Neural cell (in vitro differentiated cells): ENCODE data around the gene INPP5A. TPM values are rescaled to one million over a fixed set of nuclear protein-coding genes. Genes with fewer than 3 reads are reported as not detected.

Source experiments
- H2AFZ ChIP-seq: fragments of 200-600, 300-800 bp; sonication (generic), shearing (Covaris generic); 2 replicates; pipeline ENCODE4 v1.6.0; 2014; ENCODE audit warnings: low read depth, mild to moderate bottlenecking, antibody characterized with exemption, low read length, moderate library complexity
- H3F3A ChIP-seq: fragments of 200-600 bp; shearing (Covaris generic); 2 replicates; pipeline ENCODE4 v1.6.1; 2016; ENCODE audit warnings: mild to moderate bottlenecking, moderate library complexity, mixed read lengths, antibody characterized with exemption, low read length; ENCODE audit not compliant: insufficient read depth, poor library complexity, severe bottlenecking
- H3K27ac ChIP-seq: fragments of 200-600, 300-800 bp; sonication (generic), shearing (Covaris generic); 2 replicates; pipeline ENCODE4 v1.5.1; 2014; ENCODE audit warnings: mild to moderate bottlenecking, low read length, moderate library complexity
- H3K27me3 ChIP-seq: fragments of 300-800, 200-600 bp; sonication (generic), shearing (Covaris generic); 2 replicates; pipeline ENCODE4 v1.6.0; 2014; ENCODE audit warnings: mild to moderate bottlenecking, low read depth, low read length, moderate library complexity; ENCODE audit not compliant: insufficient read depth
- H3K36me3 ChIP-seq: fragments of 300-800, 200-600 bp; sonication (generic), shearing (Covaris generic); 2 replicates; pipeline ENCODE4 v1.5.1; 2014; ENCODE audit warnings: mild to moderate bottlenecking, antibody characterized with exemption, low read length, moderate library complexity; ENCODE audit not compliant: insufficient read depth
- H3K4me2 ChIP-seq: fragments of 300-800, 200-600 bp; sonication (generic), shearing (Covaris generic); 2 replicates; pipeline ENCODE4 v1.6.0; 2014; ENCODE audit warnings: mild to moderate bottlenecking, low read length
- H3K4me3 ChIP-seq: fragments of 300-800, 200-600 bp; sonication (generic), shearing (Covaris generic); 2 replicates; pipeline ENCODE4 v1.5.1; 2014; ENCODE audit warnings: mild to moderate bottlenecking, low read length, moderate library complexity
- H3K79me2 ChIP-seq: fragments of 200-600 bp; shearing (Covaris generic); replicated peaks from 2 replicates; pipeline ENCODE4 v1.6.0; 2014; ENCODE audit warnings: mild to moderate bottlenecking, low read length, moderate library complexity; ENCODE audit not compliant: insufficient read depth
- H3K9ac ChIP-seq: fragments of 300-800, 200-600 bp; sonication (generic), shearing (Covaris generic); 2 replicates; pipeline ENCODE4 v1.6.1; 2016; ENCODE audit warnings: mild to moderate bottlenecking, low read length, mixed read lengths
- H3K9me2 ChIP-seq: fragments of 200-600 bp; shearing (Covaris generic); 2 replicates; pipeline ENCODE4 v1.6.1; 2016; ENCODE audit warnings: mild to moderate bottlenecking, low read length, mixed read lengths; ENCODE audit not compliant: insufficient read depth
- H3K9me3 ChIP-seq: fragments of 200-600, 300-800 bp; sonication (generic), shearing (Covaris generic); 2 replicates; pipeline ENCODE4 v1.6.1; 2016; ENCODE audit warnings: mild to moderate bottlenecking, mixed run types, low read length, moderate library complexity, mixed read lengths
- H4K20me1 ChIP-seq: fragments of 200-600 bp; shearing (Covaris generic); 2 replicates; pipeline ENCODE4 v1.6.1; 2016; ENCODE audit warnings: mild to moderate bottlenecking, mixed run types; ENCODE audit not compliant: insufficient read depth
- EP300 ChIP-seq: fragments of 450-650 bp; conservative IDR thresholded peaks from 2 replicates; pipeline ENCODE4 v1.6.1; 2014; ENCODE audit warnings: antibody characterized with exemption, mild to moderate bottlenecking, moderate library complexity; ENCODE audit not compliant: poor library complexity, severe bottlenecking
- EZH2 ChIP-seq: fragments of 200-600, 300-800 bp; shearing (Covaris generic), sonication (generic); IDR thresholded peaks from 2 replicates; pipeline ENCODE4 v1.6.1; 2014; ENCODE audit warnings: antibody characterized with exemption, low read length, borderline replicate concordance, mild to moderate bottlenecking; ENCODE audit not compliant: insufficient read depth, poor library complexity, severe bottlenecking
- MXI1 ChIP-seq: fragments of 450-650 bp; conservative IDR thresholded peaks from 2 replicates; pipeline ENCODE4 v1.6.1; 2014; ENCODE audit warnings: antibody characterized with exemption, mild to moderate bottlenecking; ENCODE audit not compliant: poor library complexity, severe bottlenecking
- POLR2AphosphoS5 ChIP-seq: IDR thresholded peaks from 2 replicates; pipeline ENCODE4 v1.6.1; 2012
- RAD21 ChIP-seq: fragments of 450-650 bp; conservative IDR thresholded peaks from 2 replicates; pipeline ENCODE4 v1.6.1; 2014; ENCODE audit warnings: antibody characterized with exemption, mild to moderate bottlenecking, moderate library complexity
- SMC3 ChIP-seq: fragments of 450-650 bp; conservative IDR thresholded peaks from 2 replicates; pipeline ENCODE4 v1.6.1; 2014; ENCODE audit warnings: antibody characterized with exemption, mild to moderate bottlenecking, moderate library complexity; ENCODE audit not compliant: poor library complexity
- TAF1 ChIP-seq: IDR thresholded peaks from 2 replicates; pipeline ENCODE4 v1.6.1; 2012; ENCODE audit warnings: low read depth
- polyA plus RNA-seq: library from polyadenylated mRNA; depleted of rRNA; stranded (reverse); fragments of >200 nt; gene quantifications from 2 replicates; pipeline ENCODE4 v1.2.3, GENCODE V29; 2014
- TF ChIP-seq, protein P1 (sequence below): IDR thresholded peaks from 2 replicates; pipeline ENCODE4 v1.6.1; 2012; ENCODE audit warnings: borderline replicate concordance
- TF ChIP-seq, protein P2 (sequence below): fragments of 450-650 bp; IDR thresholded peaks from 2 replicates; pipeline ENCODE4 v1.5.1; 2014; ENCODE audit warnings: antibody characterized with exemption, mild to moderate bottlenecking, moderate library complexity; ENCODE audit not compliant: poor library complexity, severe bottlenecking

INPP5A gene
- polyA plus RNA-seq, 1 donor from 2014 or later = 48.8 TPM

DNA sequence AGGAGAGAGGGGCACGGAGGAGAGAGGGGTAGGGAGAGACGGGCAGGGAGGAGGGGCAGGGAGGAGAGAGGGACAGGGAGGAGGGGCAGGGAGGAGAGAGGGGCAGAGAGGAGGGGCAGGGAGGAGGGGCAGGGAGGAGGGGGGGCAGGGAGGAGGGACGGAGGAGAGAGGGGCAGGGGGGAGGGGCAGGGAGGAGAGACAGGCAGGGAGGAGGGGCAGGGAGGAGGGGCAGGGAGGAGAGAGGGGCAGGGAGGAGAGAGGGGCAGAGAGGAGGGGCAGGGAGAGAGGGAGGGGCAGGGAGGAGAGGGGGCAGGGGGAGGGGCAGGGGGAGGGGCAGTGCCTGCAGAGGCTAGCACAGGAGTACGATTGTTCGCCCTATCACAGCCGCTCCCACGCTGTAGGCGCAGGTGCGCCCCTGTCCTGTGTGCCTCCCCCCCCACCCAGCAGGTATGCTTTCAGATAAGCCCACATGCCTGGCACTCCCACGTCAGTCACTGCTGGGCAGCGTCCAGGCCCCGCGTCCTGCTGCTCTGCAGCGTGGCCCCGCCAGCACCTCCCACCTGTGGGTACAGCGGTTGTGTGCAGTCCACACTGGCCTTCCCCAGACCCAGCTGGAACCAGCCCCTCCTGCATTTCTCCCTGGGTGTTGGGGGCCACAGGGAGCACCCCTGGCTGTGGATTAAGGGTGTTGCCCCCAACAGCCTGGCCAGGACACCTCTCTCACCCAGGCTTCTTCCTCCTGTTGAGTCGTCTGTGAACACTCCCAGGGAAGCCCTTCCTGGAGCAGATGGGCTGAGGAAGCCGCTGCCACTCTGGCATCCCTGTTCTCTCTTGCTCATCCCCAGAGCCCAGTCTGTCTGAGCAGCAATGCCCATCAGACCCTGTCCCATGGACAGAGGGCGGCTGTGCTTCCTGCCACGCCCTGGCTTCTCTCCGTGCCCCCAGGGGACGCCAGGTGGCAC is 237.6 kb downstream of the INPP5A start:
- Histone ChIP-seq H3K79me2 (no peaks in the 10 kb centered on the region), H3K9me2 (no peaks in the 10 kb centered on the region), H3F3A (no peaks in the 10 kb centered on the region), H3K4me3 (no peak overlapping the region), H3K9me3 (no peaks in the 10 kb centered on the region), H3K27me3 (no peaks in the 10 kb centered on the region), H3K36me3 (no peaks in the 10 kb centered on the region), H4K20me1 (no peaks in the 10 kb centered on the region), H3K4me2 (no peak overlapping the region), H2AFZ (no peak overlapping the region), H3K9ac (no peak overlapping the region), H3K27ac (no peak overlapping the region)
- TF ChIP-seq MXI1 = no peak
- no peak for TF ChIP-seq EZH2
- no peak for TF ChIP-seq EP300
- TF ChIP-seq SMC3 = no peak
- no peak for TF ChIP-seq TAF1
- TF ChIP-seq POLR2AphosphoS5 = no peak
- no peak for TF ChIP-seq RAD21
- TF ChIP-seq, protein P1, sequence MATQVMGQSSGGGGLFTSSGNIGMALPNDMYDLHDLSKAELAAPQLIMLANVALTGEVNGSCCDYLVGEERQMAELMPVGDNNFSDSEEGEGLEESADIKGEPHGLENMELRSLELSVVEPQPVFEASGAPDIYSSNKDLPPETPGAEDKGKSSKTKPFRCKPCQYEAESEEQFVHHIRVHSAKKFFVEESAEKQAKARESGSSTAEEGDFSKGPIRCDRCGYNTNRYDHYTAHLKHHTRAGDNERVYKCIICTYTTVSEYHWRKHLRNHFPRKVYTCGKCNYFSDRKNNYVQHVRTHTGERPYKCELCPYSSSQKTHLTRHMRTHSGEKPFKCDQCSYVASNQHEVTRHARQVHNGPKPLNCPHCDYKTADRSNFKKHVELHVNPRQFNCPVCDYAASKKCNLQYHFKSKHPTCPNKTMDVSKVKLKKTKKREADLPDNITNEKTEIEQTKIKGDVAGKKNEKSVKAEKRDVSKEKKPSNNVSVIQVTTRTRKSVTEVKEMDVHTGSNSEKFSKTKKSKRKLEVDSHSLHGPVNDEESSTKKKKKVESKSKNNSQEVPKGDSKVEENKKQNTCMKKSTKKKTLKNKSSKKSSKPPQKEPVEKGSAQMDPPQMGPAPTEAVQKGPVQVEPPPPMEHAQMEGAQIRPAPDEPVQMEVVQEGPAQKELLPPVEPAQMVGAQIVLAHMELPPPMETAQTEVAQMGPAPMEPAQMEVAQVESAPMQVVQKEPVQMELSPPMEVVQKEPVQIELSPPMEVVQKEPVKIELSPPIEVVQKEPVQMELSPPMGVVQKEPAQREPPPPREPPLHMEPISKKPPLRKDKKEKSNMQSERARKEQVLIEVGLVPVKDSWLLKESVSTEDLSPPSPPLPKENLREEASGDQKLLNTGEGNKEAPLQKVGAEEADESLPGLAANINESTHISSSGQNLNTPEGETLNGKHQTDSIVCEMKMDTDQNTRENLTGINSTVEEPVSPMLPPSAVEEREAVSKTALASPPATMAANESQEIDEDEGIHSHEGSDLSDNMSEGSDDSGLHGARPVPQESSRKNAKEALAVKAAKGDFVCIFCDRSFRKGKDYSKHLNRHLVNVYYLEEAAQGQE = no peak
- TF ChIP-seq, protein P2, sequence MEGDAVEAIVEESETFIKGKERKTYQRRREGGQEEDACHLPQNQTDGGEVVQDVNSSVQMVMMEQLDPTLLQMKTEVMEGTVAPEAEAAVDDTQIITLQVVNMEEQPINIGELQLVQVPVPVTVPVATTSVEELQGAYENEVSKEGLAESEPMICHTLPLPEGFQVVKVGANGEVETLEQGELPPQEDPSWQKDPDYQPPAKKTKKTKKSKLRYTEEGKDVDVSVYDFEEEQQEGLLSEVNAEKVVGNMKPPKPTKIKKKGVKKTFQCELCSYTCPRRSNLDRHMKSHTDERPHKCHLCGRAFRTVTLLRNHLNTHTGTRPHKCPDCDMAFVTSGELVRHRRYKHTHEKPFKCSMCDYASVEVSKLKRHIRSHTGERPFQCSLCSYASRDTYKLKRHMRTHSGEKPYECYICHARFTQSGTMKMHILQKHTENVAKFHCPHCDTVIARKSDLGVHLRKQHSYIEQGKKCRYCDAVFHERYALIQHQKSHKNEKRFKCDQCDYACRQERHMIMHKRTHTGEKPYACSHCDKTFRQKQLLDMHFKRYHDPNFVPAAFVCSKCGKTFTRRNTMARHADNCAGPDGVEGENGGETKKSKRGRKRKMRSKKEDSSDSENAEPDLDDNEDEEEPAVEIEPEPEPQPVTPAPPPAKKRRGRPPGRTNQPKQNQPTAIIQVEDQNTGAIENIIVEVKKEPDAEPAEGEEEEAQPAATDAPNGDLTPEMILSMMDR = no peak

DNA sequence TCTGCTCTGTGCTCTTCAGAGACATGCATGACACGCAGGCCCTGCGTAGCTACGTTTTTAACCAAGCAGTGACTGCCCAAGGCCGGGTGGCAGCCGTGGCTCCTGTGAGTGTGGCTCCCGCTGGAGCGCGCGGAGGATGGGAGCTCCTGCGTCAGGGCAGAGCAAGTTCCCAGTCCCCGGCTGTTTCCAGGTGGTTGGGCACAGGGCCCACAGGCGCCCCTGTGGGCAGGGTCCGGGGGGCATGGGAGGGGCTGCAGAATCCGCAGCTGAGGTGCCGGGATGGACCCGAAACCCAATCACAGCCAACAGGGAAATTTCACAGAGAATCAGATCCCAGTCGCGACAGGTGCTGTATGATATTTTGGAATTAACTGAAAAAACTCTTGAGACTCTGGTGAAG is 238.6 kb downstream of the INPP5A start:
- Histone ChIP-seq H3K36me3 (no peaks in the 10 kb centered on the region), H3K79me2 (no peaks in the 10 kb centered on the region), H3K4me2 (no peak overlapping the region), H2AFZ (no peak overlapping the region), H3K9ac (no peak overlapping the region), H4K20me1 (no peaks in the 10 kb centered on the region), H3K9me2 (no peaks in the 10 kb centered on the region), H3K9me3 (no peaks in the 10 kb centered on the region), H3K4me3 (no peak overlapping the region), H3K27me3 (peaks cover 2% of the 10 kb centered on the region), H3F3A (no peaks in the 10 kb centered on the region), H3K27ac (no peak overlapping the region)
- TF ChIP-seq EP300 (no peak), MXI1 (no peak), RAD21 (no peak), SMC3 (no peak), POLR2AphosphoS5 (no peak), EZH2 (no peak), TAF1 (no peak)
- TF ChIP-seq, protein P2 = no peak
- TF ChIP-seq, protein P1 = no peak
